Vagina (tissue), 2 donors: ENCODE measurements around the gene IRX3.

Experiments used
- POLR2A ChIP-seq, 2 donors: fragments of 450-650 bp; IDR thresholded peaks; one replicate each; pipeline ENCODE4 v1.6.1; 2017; ENCODE audit warnings: antibody characterized with exemption in 2 of 2, mild to moderate bottlenecking in 2 of 2, moderate library complexity in 2 of 2
- POLR2AphosphoS5 ChIP-seq, 2 donors: sonication (generic); formaldehyde crosslinking; IDR thresholded peaks; one replicate each; pipeline ENCODE4 v1.9.0; 2017; ENCODE audit warnings: antibody characterized with exemption in 2 of 2, mild to moderate bottlenecking in 2 of 2, low read depth in 1 of 2; ENCODE audit not compliant: insufficient read depth in 1 of 2
- TF ChIP-seq, protein P1 (sequence below), 3 experiments: fragments of 450-650 bp in 2 of 3; fragments of 200-600 bp in 1 of 3; sonication (generic) in 1 of 3; IDR thresholded peaks; one replicate each; pipeline ENCODE4 v1.5.1; 2017 to 2019; ENCODE audit warnings: antibody characterized with exemption in 3 of 3, mild to moderate bottlenecking in 2 of 3, moderate library complexity in 2 of 3

DNA sequence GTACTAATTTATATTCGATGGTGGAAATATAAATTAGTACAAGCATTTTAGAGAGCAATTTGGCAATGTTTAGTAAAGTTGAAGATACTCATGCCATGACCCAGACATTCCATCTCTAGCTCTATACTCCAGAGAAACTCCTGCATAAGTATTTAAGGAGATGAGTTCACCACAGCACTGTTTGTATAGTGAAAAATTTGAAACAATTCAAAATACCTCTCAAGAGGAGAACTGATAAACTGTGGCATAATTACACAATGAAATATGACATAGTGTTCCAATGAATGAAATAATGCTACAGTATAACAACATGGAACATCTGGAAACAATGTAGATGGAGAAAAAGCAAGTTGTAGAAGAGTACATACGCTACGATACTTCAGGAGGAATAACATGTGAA, 48.6 kb upstream of the IRX3 start:
- no peak for TF ChIP-seq POLR2AphosphoS5 (IDR thresholded peaks at IDR 0.05; ENCODE audit: insufficient read depth in 1 of 2, low read depth in 1 of 2)
- TF ChIP-seq, protein P1, sequence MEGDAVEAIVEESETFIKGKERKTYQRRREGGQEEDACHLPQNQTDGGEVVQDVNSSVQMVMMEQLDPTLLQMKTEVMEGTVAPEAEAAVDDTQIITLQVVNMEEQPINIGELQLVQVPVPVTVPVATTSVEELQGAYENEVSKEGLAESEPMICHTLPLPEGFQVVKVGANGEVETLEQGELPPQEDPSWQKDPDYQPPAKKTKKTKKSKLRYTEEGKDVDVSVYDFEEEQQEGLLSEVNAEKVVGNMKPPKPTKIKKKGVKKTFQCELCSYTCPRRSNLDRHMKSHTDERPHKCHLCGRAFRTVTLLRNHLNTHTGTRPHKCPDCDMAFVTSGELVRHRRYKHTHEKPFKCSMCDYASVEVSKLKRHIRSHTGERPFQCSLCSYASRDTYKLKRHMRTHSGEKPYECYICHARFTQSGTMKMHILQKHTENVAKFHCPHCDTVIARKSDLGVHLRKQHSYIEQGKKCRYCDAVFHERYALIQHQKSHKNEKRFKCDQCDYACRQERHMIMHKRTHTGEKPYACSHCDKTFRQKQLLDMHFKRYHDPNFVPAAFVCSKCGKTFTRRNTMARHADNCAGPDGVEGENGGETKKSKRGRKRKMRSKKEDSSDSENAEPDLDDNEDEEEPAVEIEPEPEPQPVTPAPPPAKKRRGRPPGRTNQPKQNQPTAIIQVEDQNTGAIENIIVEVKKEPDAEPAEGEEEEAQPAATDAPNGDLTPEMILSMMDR (IDR thresholded peaks at IDR 0.05): no peak
- no peak for TF ChIP-seq POLR2A (IDR thresholded peaks at IDR 0.05)
